Effector memory CD4-positive, alpha-beta T cell (primary cell): ENCODE data around the gene VAPA.

ENCODE experiments used
- DNase-seq, 3 donors: peaks; one replicate each; pipeline ENCODE4 v3.0.0-alpha.2; 2020
- H3K27ac ChIP-seq: 2 replicates; pipeline ENCODE4 v1.7.0; 2013; ENCODE audit warnings: mild to moderate bottlenecking, low read length, moderate library complexity; ENCODE audit not compliant: insufficient read depth, poor library complexity, severe bottlenecking
- H3K27me3 ChIP-seq: replicated peaks from 2 replicates; pipeline ENCODE4 v1.7.0; 2013; ENCODE audit warnings: mild to moderate bottlenecking, low read length; ENCODE audit not compliant: insufficient read depth, control insufficient read depth, poor library complexity, severe bottlenecking
- H3K36me3 ChIP-seq: 2 replicates; pipeline ENCODE4 v1.7.0; 2013; ENCODE audit warnings: mild to moderate bottlenecking, low read length, moderate library complexity; ENCODE audit not compliant: control insufficient read depth, insufficient read depth
- H3K4me1 ChIP-seq: 2 replicates; pipeline ENCODE4 v1.7.0; 2013; ENCODE audit warnings: low read length, mild to moderate bottlenecking; ENCODE audit not compliant: control insufficient read depth, insufficient read depth, poor library complexity, severe bottlenecking
- H3K4me3 ChIP-seq: 2 replicates; pipeline ENCODE4 v1.7.0; 2013; ENCODE audit warnings: low read length, low read depth, mild to moderate bottlenecking; ENCODE audit not compliant: insufficient read depth, poor library complexity, severe bottlenecking
- H3K9me3 ChIP-seq: 2 replicates; pipeline ENCODE4 v1.7.0; 2013; ENCODE audit warnings: mild to moderate bottlenecking, low read length, moderate library complexity; ENCODE audit not compliant: control insufficient read depth

Gene VAPA

GRCh38 chr18:10008006-10008647, 94.3 kb downstream of the VAPA start:
- no peak overlapping the region for H3K27ac ChIP-seq
- no peak overlapping the region for H3K4me3 ChIP-seq
- no peaks in the 10 kb centered on the region for H3K27me3 ChIP-seq
- no peaks in the 10 kb centered on the region for H3K4me1 ChIP-seq
- no peaks in the 10 kb centered on the region for H3K36me3 ChIP-seq
- DNase-seq: no peak
- no peaks in the 10 kb centered on the region for H3K9me3 ChIP-seq
